ENCODE measurements around the gene IL36B. TPM values are rescaled to one million over a fixed set of nuclear protein-coding genes. Genes with fewer than 3 reads are reported as not detected.

The IL36B gene
- total RNA-seq, 4 donors from 2014 or later: not detected

DNA sequence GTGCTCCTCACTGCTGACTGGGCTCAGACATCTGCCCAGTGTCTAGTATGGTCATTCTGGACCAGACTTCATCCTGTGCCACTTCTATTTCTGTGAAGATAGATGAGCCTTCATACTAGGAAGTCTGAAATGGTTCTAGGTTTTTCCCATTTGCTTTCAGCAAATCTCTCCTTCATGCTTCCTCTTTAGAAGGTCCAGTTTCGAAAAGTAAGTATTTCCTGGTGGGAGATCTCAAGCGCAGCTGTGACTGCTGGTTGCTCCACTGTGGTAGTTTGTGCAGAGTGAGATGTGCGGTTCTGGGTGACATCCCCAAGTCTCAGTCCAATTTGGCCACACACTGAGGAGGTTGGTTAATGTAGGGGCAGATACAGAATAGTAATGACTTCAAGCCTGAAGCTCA is 14.4 kb downstream of the IL36B start:
- H3K4me3 ChIP-seq: no peak overlapping the region
- H3K27me3 ChIP-seq: no peaks in the 10 kb centered on the region
- intact Hi-C loops (cut with DNase I; ENCODE audit: low total_unique reads): no loop called here
- H3K27ac ChIP-seq: no peak overlapping the region
- H3K9me3 ChIP-seq: no peaks in the 10 kb centered on the region
- no peaks in the 10 kb centered on the region for H3K36me3 ChIP-seq
- DNase-seq: no peak
- H3K4me1 ChIP-seq: no peaks in the 10 kb centered on the region
- TF ChIP-seq POLR2A (IDR thresholded peaks at IDR 0.05): no peak
- TF ChIP-seq, protein P1, sequence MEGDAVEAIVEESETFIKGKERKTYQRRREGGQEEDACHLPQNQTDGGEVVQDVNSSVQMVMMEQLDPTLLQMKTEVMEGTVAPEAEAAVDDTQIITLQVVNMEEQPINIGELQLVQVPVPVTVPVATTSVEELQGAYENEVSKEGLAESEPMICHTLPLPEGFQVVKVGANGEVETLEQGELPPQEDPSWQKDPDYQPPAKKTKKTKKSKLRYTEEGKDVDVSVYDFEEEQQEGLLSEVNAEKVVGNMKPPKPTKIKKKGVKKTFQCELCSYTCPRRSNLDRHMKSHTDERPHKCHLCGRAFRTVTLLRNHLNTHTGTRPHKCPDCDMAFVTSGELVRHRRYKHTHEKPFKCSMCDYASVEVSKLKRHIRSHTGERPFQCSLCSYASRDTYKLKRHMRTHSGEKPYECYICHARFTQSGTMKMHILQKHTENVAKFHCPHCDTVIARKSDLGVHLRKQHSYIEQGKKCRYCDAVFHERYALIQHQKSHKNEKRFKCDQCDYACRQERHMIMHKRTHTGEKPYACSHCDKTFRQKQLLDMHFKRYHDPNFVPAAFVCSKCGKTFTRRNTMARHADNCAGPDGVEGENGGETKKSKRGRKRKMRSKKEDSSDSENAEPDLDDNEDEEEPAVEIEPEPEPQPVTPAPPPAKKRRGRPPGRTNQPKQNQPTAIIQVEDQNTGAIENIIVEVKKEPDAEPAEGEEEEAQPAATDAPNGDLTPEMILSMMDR (IDR thresholded peaks at IDR 0.05): no peak

DNA sequence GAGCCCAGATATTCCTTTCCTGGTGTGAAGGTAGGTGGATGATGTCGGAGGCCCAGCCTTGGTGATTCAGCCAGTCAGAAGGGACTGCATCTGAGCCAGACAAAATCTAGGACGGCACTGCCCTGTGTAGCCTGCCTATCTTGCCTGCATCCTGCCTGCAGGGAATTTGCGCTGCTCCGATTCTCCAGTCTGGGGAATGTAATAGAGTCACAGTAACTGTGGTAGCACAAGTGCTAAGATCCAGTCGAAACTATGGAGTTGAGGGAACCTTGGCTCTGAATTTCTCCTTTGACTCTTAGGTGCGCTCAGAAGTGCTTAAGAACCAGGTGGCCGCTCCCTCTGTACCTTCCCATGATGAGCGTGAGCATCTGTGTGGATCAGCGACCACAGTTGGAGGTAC is 15.9 kb downstream of the IL36B start:
- no peaks in the 10 kb centered on the region for H3K4me1 ChIP-seq
- no peak overlapping the region for H3K27ac ChIP-seq
- H3K27me3 ChIP-seq: no peaks in the 10 kb centered on the region
- H3K36me3 ChIP-seq: no peaks in the 10 kb centered on the region
- intact Hi-C loops (cut with DNase I; ENCODE audit: low total_unique reads): no loop called here
- H3K9me3 ChIP-seq: no peaks in the 10 kb centered on the region
- TF ChIP-seq, protein P1 (IDR thresholded peaks at IDR 0.05): no peak
- no peak for TF ChIP-seq POLR2A (IDR thresholded peaks at IDR 0.05)
- DNase-seq: no peak
- no peak overlapping the region for H3K4me3 ChIP-seq

DNA sequence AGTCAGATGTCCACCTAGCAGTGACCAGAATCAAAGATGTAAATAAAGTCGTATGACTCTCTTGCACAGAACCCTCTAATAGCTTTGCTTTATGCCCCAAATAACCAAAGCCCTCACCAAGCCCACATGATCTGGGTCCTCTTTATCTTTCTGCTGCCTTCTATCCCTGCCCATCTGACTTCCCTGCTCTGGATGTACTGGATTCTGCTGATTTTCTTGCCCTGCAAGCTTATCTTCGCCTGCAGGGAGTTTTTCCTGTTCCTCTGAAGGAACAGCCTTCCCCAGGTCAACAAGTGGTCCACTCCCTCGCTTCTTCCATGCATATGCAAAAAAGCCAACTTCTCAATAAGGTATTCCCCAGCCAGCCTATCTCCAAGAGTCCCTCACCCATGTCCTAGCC is 18.7 kb downstream of the IL36B start:
- no peak overlapping the region for H3K4me3 ChIP-seq
- intact Hi-C loops (cut with DNase I; ENCODE audit: low total_unique reads): no loop called here
- no peaks in the 10 kb centered on the region for H3K4me1 ChIP-seq
- DNase-seq: no peak
- no peaks in the 10 kb centered on the region for H3K9me3 ChIP-seq
- H3K36me3 ChIP-seq: no peaks in the 10 kb centered on the region
- no peak overlapping the region for H3K27ac ChIP-seq
- TF ChIP-seq, protein P1 (IDR thresholded peaks at IDR 0.05): no peak
- no peak for TF ChIP-seq POLR2A (IDR thresholded peaks at IDR 0.05)
- no peaks in the 10 kb centered on the region for H3K27me3 ChIP-seq

DNA sequence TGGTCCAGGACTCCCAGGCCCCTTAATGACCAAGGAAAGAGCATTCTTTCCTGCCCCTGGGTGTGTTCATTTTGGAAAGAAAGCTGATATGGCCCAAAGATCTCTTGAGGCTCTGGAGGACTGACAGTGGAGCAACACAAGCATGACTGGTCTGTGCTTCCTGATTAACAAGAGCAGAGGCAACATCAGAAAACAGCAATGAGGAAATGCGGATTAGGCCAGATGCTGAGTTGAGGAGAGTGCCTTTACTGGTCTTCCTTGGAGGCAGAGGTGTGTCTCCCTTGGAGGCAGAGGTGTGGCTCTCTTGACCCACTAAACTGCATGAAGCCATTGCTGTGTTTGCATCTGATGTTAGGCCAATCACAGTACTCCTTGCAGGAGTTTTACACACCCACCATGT is 19.9 kb downstream of the IL36B start:
- no peaks in the 10 kb centered on the region for H3K4me1 ChIP-seq
- H3K4me3 ChIP-seq: no peak overlapping the region
- no peak for TF ChIP-seq POLR2A (IDR thresholded peaks at IDR 0.05)
- TF ChIP-seq, protein P1 (IDR thresholded peaks at IDR 0.05): no peak
- H3K27ac ChIP-seq: no peak overlapping the region
- H3K36me3 ChIP-seq: no peaks in the 10 kb centered on the region
- no peaks in the 10 kb centered on the region for H3K27me3 ChIP-seq
- intact Hi-C loops (cut with DNase I; ENCODE audit: low total_unique reads): no loop called here
- DNase-seq: no peak
- no peaks in the 10 kb centered on the region for H3K9me3 ChIP-seq

DNA sequence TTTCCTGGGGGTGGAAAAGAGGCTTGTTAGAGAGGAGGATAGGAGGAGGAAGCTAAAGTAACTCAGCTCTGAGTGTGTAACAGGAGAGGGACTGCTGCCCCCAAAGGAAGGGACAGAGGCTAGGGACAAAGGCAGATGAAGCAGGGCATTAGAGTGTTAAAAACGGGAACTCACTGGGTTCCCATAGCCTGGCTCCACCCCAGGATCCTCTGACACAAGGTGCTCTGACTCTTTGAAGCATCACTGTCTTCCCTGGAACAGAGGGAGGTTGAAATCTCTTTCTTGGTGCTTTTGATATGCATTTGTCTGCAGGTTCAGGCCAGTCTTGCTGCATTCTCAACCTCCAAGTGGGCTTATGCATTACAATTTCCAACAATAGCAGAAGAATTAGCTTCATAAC is 24.6 kb downstream of the IL36B start:
- DNase-seq: no peak
- TF ChIP-seq, protein P1 (IDR thresholded peaks at IDR 0.05): no peak
- TF ChIP-seq POLR2A (IDR thresholded peaks at IDR 0.05): no peak
- Histone ChIP-seq H3K36me3 (no peaks in the 10 kb centered on the region), H3K4me3 (no peak overlapping the region), H3K9me3 (no peaks in the 10 kb centered on the region), H3K27ac (no peak overlapping the region), H3K27me3 (no peaks in the 10 kb centered on the region), H3K4me1 (no peaks in the 10 kb centered on the region)
- intact Hi-C loops (cut with DNase I; ENCODE audit: low total_unique reads): no loop called here

Data from uterus (tissue), 4 donors.